Vagina (tissue), 2 donors: ENCODE results near the gene TSHR.

ENCODE experiments used
- POLR2A ChIP-seq, 2 donors: fragments of 450-650 bp; IDR thresholded peaks; one replicate each; pipeline ENCODE4 v1.6.1; 2017; ENCODE audit warnings: antibody characterized with exemption in 2 of 2, mild to moderate bottlenecking in 2 of 2, moderate library complexity in 2 of 2
- POLR2AphosphoS5 ChIP-seq, 2 donors: sonication (generic); formaldehyde crosslinking; IDR thresholded peaks; one replicate each; pipeline ENCODE4 v1.9.0; 2017; ENCODE audit warnings: antibody characterized with exemption in 2 of 2, mild to moderate bottlenecking in 2 of 2, low read depth in 1 of 2; ENCODE audit not compliant: insufficient read depth in 1 of 2

DNA sequence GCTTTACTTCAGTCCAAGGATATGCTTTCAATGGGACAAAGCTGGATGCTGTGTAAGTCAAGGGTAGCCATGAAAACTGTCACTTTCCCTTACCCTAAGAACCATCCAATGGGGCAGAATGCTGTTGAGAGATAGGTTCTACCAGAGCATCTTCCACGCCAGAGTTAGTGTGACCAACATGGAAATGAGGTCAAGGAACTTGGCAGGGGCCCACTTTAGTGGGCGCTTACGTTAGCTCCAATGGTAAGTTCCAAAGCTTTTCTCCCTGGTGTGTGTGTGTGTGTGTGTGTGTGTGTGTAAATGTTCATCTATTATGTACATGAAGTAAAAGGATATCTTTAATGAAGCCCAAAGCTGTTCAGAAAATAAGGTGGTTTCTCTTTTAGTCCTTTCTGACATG lies 141.2 kb downstream of the TSHR start:
- TF ChIP-seq POLR2AphosphoS5 (IDR thresholded peaks at IDR 0.05; ENCODE audit: insufficient read depth in 1 of 2, low read depth in 1 of 2) (no peak), POLR2A (IDR thresholded peaks at IDR 0.05) (no peak)
